NCI-H128 (cell line): ENCODE data around the gene BCL7C.

Source experiments
- DNase-seq: peaks from one replicate; lab custom pipeline; 2025; ENCODE audit not compliant: unreplicated experiment; lab: John Stamatoyannopoulos, UW

BCL7C gene

DNA sequence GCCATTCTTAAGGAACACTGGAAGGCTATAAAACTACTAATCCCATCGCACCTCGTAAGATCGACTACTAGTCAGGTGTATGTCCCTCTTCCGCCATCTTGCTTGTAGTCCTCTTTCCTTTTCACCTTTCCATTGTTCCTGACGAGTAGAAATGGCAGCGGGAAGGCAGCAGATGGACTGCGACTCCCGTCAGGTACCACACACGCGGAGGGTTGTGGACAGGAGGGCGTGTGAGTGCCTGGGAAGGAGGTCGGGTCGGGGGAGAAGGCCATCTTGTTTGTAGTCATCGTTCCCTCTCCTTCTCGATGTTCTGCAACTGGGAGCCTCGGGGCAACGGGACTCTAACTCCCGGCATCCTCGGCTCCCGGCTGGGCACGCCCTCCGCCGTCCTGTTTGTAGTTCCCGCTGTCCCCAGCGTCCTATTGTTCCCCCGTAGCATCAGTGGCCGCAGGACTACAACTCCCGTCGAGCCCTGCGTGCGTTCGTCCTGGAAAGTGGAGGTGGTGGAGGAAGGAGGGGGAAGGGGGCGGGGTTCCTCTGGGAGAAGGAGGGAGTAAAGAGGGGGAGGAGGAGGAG lies 29.2 kb upstream of the BCL7C start:
- peak; percentile 91 for DNase-seq

DNA sequence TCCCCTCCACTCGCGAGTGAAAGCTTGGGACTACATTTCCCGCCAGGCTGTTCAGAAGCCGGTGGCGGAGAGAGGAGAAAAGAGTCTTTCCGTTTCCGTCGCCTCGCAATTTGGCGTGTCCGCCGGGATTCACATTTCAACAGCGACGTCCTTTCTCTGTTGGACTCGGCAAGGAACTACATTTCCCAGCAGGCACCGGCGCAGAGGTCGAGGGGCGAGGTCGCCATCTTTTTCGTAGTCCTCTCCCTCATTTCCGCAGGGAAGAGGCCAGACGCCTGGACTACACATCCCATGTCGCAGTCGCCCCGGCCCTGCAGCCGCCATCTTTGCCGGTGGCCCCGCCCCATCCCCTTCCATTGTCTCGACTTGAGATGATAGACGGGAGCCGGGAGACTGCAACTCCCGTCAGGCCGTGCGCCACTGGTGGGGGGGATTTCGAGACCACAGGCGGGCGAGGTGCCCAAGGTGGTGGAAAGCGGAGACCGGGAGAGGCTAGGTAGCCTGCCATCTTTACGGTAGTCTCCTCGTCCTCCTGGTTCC lies 28.6 kb upstream of the BCL7C start:
- peak; percentile 92 for DNase-seq

DNA sequence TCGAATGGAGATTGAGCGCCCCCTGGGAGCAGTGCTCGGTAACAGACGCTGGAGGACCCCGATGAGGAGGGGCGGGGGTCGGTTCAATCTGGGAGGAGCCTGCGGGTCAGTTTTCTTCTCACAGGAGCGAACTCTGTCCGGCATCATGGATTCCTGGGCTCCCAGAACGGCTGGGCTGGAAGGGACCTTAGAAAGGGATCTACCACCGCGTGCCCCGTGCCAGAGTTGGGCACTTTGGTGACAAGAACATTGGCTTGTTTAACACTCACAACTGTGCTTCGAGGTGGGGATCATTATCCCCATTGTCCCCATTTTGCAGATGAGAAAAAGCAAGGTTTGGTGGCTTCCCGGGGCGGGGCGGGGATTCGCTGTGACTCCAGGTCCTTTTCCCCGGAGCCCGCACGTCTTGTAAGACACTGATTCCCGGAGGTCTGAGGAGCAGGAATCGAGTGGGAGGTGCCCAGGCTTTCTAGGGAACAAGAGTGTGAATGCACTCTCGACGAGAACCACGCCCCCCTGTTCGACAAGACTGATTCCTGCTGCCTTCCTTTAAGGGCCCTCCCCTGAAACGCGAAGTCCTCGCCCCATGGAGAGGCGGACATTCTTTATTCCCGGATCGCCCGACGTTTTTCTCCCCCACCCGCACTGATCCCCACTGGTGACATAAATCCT lies 28.0 kb upstream of the BCL7C start:
- DNase-seq = peak; percentile 75

DNA sequence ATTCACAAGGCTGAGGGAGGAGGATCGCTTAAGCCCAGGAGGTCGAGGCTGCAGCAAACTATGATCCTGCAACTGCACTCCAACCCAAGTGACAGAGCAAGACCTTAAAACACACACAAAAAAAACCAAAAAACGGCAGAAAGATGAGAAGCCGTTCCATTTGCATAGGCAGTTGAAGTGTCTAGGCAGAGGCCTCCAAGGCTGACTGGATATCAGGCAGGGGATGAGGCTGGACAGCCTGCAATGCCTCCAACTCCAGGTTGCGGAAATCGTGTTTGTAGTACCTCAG lies 27.5 kb upstream of the BCL7C start:
- no peak for DNase-seq

DNA sequence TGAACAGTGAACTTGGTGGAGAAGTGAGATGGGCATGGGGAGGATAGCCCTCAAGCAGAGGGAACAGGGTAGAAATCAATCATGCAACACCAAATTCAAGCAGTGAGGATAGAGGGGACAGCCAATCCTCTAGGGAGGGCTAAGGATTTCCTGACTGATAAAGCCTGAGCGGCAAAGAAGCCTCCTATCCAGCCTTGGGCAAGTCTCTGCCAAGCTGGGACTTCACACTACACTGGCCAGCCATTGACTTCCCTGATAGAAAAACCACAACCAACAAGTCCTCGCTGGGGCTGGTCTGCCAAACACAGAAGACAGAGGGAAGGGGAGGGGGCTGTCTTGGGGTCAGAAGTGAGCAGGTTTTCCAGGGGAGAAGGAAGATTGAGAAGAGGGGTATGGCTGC lies 27.0 kb upstream of the BCL7C start:
- no peak for DNase-seq

DNA sequence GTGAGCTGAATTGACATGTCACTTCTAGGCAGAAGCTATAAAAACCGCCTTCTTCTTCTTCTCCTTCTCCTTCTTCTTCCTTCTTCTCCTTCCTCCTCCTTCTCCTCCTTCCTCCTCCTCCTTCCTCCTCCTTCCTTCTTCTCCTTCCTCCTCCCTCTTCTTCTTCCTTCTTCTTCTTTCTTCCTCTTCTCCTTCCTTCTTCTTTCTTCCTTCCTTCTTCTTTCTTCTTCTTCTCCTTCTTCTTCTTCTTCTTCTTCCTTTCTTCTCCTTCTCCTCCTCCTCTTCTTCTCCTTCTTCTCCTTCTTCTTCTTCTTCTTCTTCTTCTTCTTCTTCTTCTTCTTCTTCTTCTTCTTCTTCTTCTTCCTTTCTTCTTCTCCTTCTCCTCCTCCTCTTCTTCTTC lies 24.7 kb upstream of the BCL7C start:
- no peak for DNase-seq

DNA sequence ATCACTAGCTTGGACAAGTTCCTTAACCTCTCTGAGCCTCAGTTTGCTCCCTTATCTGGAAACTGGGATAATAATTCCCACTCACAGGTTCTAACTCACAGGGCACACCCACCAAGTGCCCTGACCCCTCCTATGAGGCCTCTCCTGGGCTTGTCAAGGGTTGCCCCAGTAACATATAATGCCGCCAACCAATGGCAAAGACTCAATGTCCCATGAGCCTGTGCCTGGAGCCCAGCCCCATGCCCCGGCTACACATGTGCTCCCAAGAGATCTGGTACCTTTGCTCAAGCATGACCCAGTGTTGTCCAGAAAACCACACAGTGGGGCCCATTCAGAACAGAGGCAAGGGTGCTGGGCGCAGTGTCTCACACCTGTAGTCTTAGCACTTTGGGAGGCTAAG lies 21.0 kb upstream of the BCL7C start:
- DNase-seq = no peak

DNA sequence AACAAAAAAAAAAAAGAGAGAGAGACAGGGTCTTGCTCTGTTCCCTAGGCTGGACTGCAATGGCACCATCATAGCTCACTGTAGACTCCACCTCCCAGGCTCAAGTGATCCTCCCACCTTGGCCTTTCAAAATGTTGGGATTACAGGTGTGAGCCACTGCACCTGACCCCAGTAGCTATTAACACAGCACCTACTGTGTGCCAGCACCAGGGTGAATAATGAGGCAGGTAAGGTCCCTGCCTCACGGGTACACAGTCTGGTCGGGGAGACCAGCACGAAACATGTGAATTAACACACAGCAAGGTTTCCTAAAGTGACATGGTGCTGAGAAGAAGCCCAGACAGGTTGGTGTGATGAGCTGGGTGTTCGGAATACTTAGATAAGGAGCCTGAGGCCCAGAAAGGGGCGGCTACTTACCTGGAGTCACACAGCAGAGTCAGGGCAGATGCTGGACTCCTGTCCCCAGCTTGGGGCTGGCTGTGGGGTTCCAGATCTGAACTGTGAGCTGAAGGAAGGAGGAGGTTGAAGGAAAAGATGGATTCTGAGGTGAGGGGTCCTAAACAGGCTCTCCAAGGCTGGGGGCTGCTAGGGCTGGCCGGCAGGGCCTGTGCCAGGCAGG lies 19.0 kb upstream of the BCL7C start:
- DNase-seq = no peak

DNA sequence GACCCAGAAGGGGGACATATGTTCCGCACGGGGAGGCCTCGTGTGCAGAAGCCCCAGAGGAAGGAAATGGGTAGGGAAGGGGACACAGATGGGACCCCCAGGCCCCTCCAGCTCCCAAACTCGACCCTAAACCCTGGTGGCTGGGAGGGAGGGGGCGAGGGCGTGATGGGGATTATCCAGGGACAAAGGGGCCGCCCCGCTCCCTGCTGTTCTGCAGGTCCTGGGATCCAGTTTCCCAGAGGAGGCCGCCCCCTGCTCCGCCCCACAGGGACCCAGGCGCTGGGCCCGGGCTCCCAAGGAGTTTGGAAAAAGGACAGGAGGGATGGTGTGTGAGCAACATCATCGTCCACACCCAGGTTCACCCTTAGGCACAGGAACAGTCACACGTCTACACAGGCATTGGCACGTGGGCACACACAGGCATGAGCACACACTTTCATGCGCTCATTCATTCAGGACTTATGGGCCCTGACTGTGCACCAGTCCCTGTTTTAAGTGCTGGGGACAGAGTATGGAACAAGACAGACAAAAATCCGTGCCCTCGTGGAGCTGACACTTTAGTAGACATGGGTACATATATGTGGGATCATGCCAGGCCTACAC lies 16.7 kb upstream of the BCL7C start:
- no peak for DNase-seq

DNA sequence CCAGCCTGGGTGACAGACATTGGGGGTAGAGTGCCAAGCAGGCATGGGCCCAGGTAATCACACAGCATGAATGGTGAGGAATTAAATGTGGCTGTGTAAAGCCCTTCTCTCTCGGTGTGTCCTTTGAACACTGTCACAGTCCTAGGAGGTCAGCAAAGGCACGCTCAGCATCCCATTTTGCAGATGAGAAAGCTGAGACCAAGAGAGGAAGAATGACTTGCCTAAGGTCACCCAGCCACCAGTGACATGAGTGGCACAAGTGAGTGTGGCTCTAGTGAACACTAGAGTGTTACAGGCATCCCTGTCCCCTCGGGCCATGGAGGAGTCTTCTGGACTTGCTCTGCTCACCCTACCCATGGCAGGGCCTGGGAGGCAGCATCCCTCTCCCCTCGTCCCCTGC lies 13.2 kb upstream of the BCL7C start:
- DNase-seq = no peak

DNA sequence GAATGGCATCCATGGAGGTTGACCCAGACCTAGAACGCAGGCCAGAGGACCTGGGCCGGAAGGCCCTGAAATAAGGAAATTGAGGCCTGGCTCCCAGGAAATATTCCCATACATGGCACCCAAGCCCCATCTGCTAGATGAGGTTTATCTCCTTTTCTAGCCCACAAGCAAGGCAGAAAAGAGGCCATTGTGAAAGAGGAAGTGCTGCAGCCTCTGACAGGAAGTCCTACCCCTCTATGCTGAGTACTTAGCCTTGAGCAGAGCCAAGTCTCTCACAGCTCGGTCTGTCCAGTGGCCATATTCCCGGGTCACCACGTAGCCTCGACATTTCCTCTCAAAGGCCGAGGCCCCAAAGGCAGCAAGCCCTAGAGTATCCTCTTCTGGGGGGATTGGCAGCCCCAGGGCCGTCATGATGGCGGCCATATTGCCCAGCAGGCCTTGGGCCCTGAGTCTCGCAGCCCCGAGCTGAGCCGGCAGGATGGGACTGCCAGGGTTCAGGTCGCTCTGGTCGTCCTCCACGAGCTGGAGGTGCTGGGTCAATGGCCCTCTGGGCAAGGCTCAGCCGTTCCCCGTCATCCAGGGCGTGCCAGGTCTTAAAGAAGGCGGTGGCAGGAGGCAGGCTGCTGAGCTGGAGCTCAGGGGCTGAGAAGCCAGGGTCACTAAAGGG lies 10.4 kb upstream of the BCL7C start:
- DNase-seq = no peak

DNA sequence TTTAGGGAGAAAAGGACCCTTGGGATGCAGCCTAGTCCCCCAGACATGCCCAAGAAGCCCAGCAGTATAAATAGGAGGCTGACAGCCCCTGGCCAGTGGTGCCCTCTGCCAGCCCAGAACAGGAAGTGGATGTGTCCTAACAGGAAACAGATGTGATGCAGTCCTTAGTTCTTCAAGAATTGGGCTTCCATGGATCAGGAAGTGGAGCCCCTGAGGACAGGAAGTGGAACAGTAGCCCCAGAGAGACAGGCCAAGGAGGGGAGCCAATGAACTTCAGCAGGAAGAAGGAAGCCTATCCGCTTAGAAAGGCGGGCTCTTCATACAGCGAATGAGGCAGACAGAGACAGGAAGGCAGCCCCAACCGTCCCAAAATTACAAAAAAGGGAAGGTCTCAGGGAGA lies 9.7 kb upstream of the BCL7C start:
- no peak for DNase-seq

DNA sequence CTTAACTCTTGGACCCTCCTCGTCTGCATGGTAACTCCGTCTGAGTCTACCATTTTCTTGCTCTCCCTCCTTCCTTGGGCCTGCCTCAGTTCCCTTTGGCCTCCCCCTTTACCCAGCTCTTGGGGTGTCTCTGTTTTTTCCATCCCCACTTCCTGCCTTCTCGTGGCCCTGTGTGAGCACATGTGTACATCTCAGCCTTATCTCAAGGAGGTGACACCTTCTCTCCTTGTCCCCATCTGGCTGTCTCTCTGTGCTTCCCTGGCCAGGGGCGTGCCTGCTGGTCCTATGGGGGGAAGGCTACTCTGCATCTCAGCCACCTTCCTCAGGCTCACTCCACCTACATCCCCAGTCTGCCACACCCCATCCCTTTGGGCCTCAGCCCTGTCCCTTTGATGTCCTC lies 9.1 kb upstream of the BCL7C start:
- no peak for DNase-seq

DNA sequence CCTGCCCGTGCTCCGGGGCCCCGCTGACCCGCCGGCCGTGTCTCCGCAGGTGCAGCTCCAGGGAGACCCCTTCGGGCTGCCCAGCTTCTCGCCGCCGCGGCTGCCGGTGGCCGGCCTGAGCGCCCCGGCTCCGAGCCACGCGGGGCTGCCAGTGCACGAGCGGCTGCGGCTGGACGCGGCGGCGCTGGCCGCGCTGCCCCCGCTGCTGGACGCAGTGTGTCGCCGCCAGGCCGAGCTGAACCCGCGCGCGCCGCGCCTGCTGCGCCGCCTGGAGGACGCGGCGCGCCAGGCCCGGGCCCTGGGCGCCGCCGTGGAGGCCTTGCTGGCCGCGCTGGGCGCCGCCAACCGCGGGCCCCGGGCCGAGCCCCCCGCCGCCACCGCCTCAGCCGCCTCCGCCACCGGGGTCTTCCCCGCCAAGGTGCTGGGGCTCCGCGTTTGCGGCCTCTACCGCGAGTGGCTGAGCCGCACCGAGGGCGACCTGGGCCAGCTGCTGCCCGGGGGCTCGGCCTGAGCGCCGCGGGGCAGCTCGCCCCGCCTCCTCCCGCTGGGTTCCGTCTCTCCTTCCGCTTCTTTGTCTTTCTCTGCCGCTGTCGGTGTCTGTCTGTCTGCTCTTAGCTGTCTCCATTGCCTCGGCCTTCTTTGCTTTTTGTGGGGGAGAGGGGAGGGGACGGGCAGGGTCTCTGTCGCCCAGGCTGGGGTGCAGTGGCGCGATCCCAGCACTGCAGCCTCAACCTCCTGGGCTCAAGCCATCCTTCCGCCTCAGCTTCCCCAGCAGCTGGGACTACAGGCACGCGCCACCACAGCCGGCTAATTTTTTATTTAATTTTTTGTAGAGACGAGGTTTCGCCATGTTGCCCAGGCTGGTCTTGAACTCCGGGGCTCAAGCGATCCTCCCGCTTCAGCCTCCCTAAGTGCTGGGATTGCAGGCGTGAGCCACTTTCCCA lies 8.4 kb upstream of the BCL7C start:
- DNase-seq = no peak

DNA sequence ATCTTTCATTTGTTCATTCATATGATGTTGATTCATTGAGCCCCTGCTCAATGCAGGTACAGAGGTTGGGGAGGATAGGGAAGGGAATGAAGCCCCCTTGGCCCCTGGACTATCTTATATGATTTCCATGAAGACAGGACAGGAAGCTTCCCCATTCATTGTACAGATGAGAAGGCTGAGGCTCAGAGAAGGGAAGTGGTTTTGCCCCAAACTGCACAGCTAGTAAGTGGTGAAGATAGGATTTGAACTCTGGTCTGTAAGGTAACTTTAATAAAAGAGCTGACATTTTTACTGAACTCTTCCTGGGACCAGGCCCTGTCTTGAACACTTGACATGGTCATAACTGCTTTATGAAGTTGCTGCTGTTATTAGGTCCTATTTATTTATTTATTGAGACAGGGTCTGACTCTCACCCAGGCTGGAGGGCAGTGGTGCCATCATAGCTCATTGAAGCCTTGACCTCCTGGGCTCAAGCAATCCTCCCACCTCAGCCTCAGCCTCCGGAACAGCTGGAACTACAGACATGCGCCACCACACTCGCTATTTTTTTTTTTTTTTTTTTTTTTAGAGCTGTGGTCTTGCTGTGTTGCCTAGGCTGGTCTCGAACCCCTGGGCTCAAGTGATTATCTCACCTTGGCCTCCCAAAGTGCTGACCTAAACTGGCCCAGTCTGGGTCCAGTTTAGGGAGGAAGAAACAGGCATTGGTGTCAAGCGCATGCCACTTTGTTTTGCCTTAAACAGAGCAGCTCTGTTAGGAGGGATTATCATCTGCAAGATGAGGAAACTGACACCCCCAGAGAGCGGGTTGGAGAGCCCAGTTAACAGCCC lies 7.5 kb upstream of the BCL7C start:
- DNase-seq = no peak

DNA sequence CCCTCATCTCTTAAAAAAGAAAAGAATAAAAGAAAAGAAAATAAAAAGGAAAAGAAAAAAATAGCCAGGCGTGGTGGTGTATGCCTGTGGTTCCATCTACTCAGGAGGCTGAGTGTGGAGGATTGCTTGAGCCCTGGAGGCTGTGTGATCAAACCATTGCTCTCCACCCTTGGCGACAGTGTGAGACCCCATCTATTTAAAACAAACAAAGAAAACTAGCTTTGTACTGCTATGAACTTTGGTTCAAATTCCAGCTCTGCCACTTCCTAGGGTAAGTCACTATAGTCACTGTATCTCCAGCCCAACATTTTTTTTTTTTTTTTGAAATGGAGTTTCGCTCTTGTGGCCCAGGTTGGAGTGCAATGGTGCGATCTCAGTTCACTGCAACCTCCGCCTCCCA lies 6.7 kb upstream of the BCL7C start:
- DNase-seq = no peak

DNA sequence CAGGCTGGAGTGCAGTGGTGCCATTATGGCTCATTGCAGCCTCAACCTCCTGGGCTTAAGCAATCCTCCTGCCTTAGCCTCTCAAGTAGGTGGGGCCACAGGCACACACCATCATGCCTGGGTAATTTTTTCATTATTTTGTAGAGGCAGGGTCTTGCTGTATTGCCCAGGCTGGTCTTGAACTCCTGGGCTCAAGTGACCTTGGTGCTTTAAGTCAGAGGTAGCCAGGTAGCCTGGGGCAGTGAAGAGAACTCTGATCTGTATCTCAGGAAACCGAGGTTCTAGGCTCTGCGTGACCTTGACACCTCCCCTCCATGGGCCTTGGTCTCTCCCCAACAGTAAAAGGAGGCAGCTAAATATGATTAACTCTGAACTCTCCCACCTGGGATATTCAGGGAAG lies 5.9 kb upstream of the BCL7C start:
- no peak for DNase-seq

DNA sequence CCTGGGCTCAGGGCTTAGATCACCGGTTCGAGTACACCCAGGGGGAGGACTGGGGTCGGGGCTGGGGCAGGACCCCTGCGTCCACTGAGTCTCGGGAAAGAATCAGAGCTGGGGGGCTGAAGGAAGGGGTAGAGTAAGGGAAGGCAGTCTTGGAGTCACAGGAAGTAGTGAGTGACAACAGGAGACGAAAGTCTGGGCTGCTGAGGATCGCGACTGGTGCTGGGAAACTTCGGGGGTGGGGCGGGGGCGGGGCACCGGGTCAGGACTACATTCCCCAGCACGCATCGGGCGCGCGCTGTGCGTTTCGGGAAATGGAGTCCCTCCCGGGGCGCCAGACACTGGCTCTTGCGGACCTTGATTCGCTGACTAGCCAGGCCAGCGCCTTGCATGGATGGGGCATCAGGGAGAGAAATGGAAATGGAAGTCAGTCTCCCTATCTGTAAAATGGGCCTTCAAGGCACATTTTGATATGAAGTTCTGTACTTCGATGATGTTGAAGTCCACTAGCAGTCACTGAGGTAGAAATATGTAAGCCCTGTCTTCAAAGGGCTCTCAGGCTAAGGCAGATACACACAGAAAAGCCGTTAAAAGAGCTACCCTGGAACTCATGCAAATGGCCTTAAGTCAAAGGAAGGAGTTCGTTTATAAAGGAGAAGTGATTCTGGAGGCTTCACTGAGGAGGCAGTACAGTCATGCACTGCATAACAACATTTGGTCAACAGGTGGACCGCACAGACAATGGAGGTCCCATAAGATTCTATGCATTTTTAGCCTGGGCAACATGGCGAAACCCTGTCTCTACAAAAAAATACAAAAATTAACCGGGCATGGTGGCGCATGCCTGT lies 3.2 kb upstream of the BCL7C start:
- DNase-seq = peak; percentile 22
